HEK293 (cell line): ENCODE measurements around the gene BHLHE23.

Experiments
- ATF2 ChIP-seq: fragments of 450-650 bp; formaldehyde crosslinking; IDR thresholded peaks from 2 replicates; pipeline ENCODE4 v1.5.1; 2016; ENCODE audit warnings: missing biosample characterization, missing genetic modification characterization, low read depth
- ZBTB21 ChIP-seq: fragments of 450-650 bp; formaldehyde crosslinking; IDR thresholded peaks from 2 replicates; pipeline ENCODE4 v1.5.1; 2017; ENCODE audit warnings: missing biosample characterization, missing genetic modification characterization
- ZFP69B ChIP-seq: fragments of 450-650 bp; formaldehyde crosslinking; IDR thresholded peaks from 2 replicates; pipeline ENCODE4 v1.5.1; 2016; ENCODE audit warnings: missing biosample characterization, missing genetic modification characterization
- ZNF24 ChIP-seq: fragments of 450-650 bp; formaldehyde crosslinking; IDR thresholded peaks from 2 replicates; pipeline ENCODE4 v1.5.1; 2016; ENCODE audit warnings: missing biosample characterization, missing genetic modification characterization
- ZNF274 ChIP-seq, 2 experiments: fragments of 200-500 bp in 1 of 2; fragments of 450-650 bp in 1 of 2; sonication (Bioruptor generic) in 1 of 2; formaldehyde crosslinking in 1 of 2; IDR thresholded peaks; 2 replicates each; pipeline versions ENCODE4 v1.5.1 to v1.6.1; 2014 to 2016; ENCODE audit warnings: borderline replicate concordance in 1 of 2, inconsistent platforms in 1 of 2, low read length in 1 of 2, missing biosample characterization in 1 of 2, missing genetic modification characterization in 1 of 2
- ZNF416 ChIP-seq: fragments of 450-650 bp; formaldehyde crosslinking; IDR thresholded peaks from 2 replicates; pipeline ENCODE4 v1.5.1; 2016; ENCODE audit warnings: missing biosample characterization, missing genetic modification characterization
- ZNF561 ChIP-seq: fragments of 450-650 bp; IDR thresholded peaks from 2 replicates; pipeline ENCODE4 v1.5.1; 2018; ENCODE audit warnings: missing biosample characterization, missing genetic modification characterization, borderline replicate concordance
- TF ChIP-seq, protein P1 (sequence below): fragments of 450-650 bp; formaldehyde crosslinking; IDR thresholded peaks from 2 replicates; pipeline ENCODE4 v1.5.1; 2016; ENCODE audit warnings: missing biosample characterization, missing genetic modification characterization
- TF ChIP-seq, protein P2 (sequence below): IDR thresholded peaks from 2 replicates; pipeline ENCODE4 v1.6.1; 2011; ENCODE audit warnings: mild to moderate bottlenecking, low read depth, low read length, borderline replicate concordance

GRCh38 chr20:62968378-62969178, 38.2 kb downstream of the BHLHE23 start:
- TF ChIP-seq ZNF561 (tag by site-specific recombination) (no peak), ZNF274 (IDR thresholded peaks at IDR 0.05; ENCODE audit: low read length) (no peak), ZNF274 (tag by site-specific recombination; IDR thresholded peaks at IDR 0.05; ENCODE audit: borderline replicate concordance) (no peak), ZNF24 (no peak), ZNF416 (tag by site-specific recombination) (no peak), ZFP69B (tag by site-specific recombination) (no peak), ATF2 (tag by site-specific recombination) (no peak), ZBTB21 (tag by site-specific recombination) (no peak)
- TF ChIP-seq, protein P1, sequence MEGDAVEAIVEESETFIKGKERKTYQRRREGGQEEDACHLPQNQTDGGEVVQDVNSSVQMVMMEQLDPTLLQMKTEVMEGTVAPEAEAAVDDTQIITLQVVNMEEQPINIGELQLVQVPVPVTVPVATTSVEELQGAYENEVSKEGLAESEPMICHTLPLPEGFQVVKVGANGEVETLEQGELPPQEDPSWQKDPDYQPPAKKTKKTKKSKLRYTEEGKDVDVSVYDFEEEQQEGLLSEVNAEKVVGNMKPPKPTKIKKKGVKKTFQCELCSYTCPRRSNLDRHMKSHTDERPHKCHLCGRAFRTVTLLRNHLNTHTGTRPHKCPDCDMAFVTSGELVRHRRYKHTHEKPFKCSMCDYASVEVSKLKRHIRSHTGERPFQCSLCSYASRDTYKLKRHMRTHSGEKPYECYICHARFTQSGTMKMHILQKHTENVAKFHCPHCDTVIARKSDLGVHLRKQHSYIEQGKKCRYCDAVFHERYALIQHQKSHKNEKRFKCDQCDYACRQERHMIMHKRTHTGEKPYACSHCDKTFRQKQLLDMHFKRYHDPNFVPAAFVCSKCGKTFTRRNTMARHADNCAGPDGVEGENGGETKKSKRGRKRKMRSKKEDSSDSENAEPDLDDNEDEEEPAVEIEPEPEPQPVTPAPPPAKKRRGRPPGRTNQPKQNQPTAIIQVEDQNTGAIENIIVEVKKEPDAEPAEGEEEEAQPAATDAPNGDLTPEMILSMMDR (tag by site-specific recombination): no peak
- TF ChIP-seq, protein P2, sequence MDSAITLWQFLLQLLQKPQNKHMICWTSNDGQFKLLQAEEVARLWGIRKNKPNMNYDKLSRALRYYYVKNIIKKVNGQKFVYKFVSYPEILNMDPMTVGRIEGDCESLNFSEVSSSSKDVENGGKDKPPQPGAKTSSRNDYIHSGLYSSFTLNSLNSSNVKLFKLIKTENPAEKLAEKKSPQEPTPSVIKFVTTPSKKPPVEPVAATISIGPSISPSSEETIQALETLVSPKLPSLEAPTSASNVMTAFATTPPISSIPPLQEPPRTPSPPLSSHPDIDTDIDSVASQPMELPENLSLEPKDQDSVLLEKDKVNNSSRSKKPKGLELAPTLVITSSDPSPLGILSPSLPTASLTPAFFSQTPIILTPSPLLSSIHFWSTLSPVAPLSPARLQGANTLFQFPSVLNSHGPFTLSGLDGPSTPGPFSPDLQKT: no peak
